Effector memory CD8-positive, alpha-beta T cell (primary cell): ENCODE results near the gene ZBTB5.

Experiments
- ATAC-seq: fragments of 150-1000 bp; cut with Tn5 transposase; replicated peaks from 2 replicates; pipeline ENCODE4 v1.10.0; 2021; ENCODE audit warnings: mild to moderate bottlenecking, moderate library complexity
- DNase-seq, 3 experiments: peaks; one replicate each; pipeline ENCODE4 v3.0.0; 2021
- H3K27ac Mint-ChIP-seq, 2 donors: one replicate each; pipeline ENCODE4 v1.8.0; 2022; ENCODE audit warnings: mild to moderate bottlenecking in 2 of 2, mixed read lengths in 2 of 2, moderate library complexity in 2 of 2
- H3K27me3 Mint-ChIP-seq, 2 donors: one replicate each; pipeline ENCODE4 v1.8.0; 2022; ENCODE audit warnings: mixed read lengths in 2 of 2
- H3K36me3 Mint-ChIP-seq: one replicate; pipeline ENCODE4 v1.8.0; 2022; ENCODE audit warnings: mild to moderate bottlenecking, moderate library complexity, mixed read lengths; ENCODE audit not compliant: insufficient read depth
- H3K4me1 Mint-ChIP-seq, 2 donors: one replicate each; pipeline ENCODE4 v1.8.0; 2022; ENCODE audit warnings: low read depth in 2 of 2, mixed read lengths in 2 of 2
- H3K4me3 Mint-ChIP-seq, 2 donors: one replicate each; pipeline ENCODE4 v1.8.0; 2022; ENCODE audit warnings: mild to moderate bottlenecking in 2 of 2, mixed read lengths in 2 of 2, moderate library complexity in 2 of 2
- H3K9me3 Mint-ChIP-seq, 2 donors: one replicate each; pipeline ENCODE4 v1.8.0; 2022; ENCODE audit warnings: mixed read lengths in 2 of 2

ZBTB5 gene

GRCh38 chr9:37424204-37424685, 41.0 kb downstream of the ZBTB5 start:
- Mint-ChIP-seq H3K36me3 (peaks cover 19% of the 10 kb centered on the region), H3K9me3 (no peaks in the 10 kb centered on the region), H3K27ac (peak overlapping the region; percentile 95 to 99), H3K4me3 (peak overlapping the region; percentile 91 to 94), H3K4me1 (peaks cover 23 to 28% of the 10 kb centered on the region in 2 donors), H3K27me3 (no peaks in the 10 kb centered on the region)
- DNase-seq (no peak), ATAC-seq (no peak)

- H3K36me3 Mint-ChIP-seq = peaks cover 19% of the 10 kb centered on the region
- H3K9me3 Mint-ChIP-seq = no peaks in the 10 kb centered on the region
- peak overlapping the region; percentile 95 to 99 for H3K27ac Mint-ChIP-seq
- peaks cover 24 to 28% of the 10 kb centered on the region in 2 donors for H3K4me1 Mint-ChIP-seq
- ATAC-seq (no peak), DNase-seq (no peak)
- no peaks in the 10 kb centered on the region for H3K27me3 Mint-ChIP-seq
- H3K4me3 Mint-ChIP-seq = peak overlapping the region; percentile 91 to 94
Measured at GRCh38 chr9:37423508-37423907, 41.7 kb downstream of the ZBTB5 start.

DNA sequence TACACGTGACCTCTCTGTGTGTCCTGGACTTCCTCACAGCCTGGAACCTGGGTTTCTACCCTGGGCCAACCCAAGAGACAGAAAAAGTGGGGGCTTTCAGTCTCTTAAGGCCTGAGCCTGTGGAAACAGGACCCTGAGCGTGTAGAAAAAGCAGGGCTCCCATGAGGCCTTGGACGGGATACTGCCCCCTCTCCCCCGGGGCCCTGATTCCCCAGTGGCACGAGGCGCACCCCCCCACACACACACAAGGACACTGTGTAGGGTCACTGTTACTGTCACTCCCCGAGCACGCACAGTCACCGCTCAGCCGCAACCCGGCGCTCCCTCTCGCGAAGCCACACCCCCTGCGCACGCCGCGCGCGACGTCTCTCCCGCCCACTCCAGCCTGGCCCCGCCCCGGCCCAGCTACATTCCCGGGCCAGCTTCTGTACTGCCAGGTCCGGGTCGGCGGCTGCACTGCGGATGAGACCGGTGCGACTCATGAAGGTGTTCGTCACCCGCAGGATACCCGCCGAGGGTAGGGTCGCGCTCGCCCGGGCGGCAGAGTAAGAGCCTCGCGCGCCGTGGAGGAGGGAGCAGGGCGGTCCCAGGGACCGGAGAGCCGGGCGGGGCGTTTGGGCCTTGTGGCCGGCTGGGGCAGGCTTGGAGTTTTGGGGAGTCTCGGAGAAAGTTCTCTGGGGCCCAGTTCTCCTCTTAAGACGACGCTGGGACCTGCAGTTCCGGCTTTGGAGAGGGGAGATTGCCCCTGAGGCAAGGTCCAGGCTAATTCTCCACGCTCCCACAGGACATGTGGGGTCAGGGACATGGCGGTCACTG, 42.8 kb downstream of the ZBTB5 start, which contains the start of gene GRHPR:
Gene GRHPR (plus strand): TSS at position 408 of the 816 bp plus-strand sequence. CDS start 55 bp downstream, at position 463.
- peak; percentile 86 to 89 (median 87) for DNase-seq
- peak; percentile 97 for ATAC-seq
- H3K4me3 Mint-ChIP-seq = peak within 1 kb of the TSS; percentile 91 to 94
- H3K9me3 Mint-ChIP-seq = no peaks in the 10 kb centered on the region
- H3K27ac Mint-ChIP-seq = peak within 1 kb of the TSS; percentile 95 to 99
- peaks cover 16% of the 10 kb centered on the region for H3K36me3 Mint-ChIP-seq
- H3K27me3 Mint-ChIP-seq = no peaks in the 10 kb centered on the region
- peaks cover 24 to 28% of the 10 kb centered on the region in 2 donors for H3K4me1 Mint-ChIP-seq

- ATAC-seq = no peak
- H3K4me1 Mint-ChIP-seq = peaks cover 24 to 28% of the 10 kb centered on the region in 2 donors
- DNase-seq = no peak
- no peaks in the 10 kb centered on the region for H3K27me3 Mint-ChIP-seq
- H3K36me3 Mint-ChIP-seq = peaks cover 14% of the 10 kb centered on the region
- peak overlapping the region; percentile 91 to 94 for H3K4me3 Mint-ChIP-seq
- H3K9me3 Mint-ChIP-seq = no peaks in the 10 kb centered on the region
- peak overlapping the region; percentile 95 to 99 for H3K27ac Mint-ChIP-seq
Measured at GRCh38 chr9:37421914-37422288, 43.3 kb downstream of the ZBTB5 start.

DNA sequence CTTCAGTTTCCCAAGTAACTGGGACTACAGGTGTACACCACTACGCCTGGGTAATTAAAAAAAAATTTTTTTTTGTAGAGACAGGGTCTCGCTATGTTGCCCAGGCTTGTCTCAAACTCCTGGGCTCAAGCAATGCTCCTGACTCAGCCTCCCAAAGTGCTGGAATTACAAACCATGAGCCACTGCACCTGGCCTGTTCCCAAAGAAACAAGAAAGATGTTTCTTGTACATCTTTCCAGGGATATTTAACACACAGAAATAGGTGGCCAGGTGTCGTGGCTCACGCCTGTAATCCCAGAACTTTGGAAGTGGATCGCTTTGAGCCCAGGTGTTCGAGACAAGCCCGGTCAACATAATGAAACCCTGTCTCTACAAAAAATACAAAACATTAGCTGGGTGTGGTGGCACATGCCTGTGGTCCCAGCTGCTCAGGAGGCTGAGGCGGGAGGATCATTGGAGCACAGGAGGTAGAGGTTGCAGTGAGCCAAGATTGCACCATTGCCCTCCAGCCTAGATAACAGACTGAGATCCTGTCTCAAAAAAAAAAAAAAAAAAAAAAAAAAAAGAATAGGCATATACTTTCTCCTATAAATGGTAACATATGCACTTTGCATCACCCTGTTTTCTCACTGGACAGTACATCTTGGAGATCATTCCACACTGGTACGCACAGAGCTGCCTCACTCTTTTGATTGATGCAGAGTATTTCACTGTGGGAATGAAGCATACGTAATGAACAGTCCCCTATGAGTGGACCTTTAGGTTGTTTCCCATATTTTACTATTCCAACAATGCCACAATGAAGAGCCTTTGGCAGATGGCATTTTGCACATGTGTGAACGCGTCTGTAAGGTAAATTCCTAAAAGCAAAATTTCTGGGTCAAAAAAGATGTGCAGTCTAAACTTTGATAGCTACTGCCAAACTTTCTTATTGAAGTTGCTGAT, 44.7 kb downstream of the ZBTB5 start:
- ATAC-seq (no peak), DNase-seq (no peak)
- H3K4me1 Mint-ChIP-seq = peaks cover 20 to 23% of the 10 kb centered on the region in 2 donors
- H3K27ac Mint-ChIP-seq = no peak overlapping the region
- H3K4me3 Mint-ChIP-seq = peak overlapping the region in 1 of 2 donors; percentile 10
- peaks cover 0 to 2% of the 10 kb centered on the region in 2 donors for H3K27me3 Mint-ChIP-seq
- H3K36me3 Mint-ChIP-seq = peaks cover 8% of the 10 kb centered on the region
- no peaks in the 10 kb centered on the region for H3K9me3 Mint-ChIP-seq

DNA sequence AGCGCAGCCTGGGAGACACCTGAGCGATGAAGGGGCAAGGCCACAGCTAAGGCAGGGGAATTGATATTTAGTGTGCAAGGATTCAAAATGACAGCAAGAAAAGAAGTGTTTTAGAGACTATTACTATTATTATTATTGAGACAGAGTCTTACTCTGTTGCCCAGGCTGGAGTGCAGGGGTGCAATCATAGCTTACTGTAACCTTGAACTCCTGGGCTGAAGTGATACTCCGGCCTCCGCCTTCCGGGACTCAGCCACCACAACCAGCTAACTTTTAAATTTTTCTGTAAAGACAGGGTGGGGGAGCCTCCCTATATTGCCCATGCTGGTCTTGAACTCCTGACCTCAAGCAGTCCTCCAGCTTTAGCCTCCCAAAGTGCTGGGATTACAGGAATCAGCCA, 46.0 kb downstream of the ZBTB5 start:
- no peak overlapping the region for H3K4me3 Mint-ChIP-seq
- ATAC-seq (no peak), DNase-seq (no peak)
- H3K36me3 Mint-ChIP-seq = peaks cover 8% of the 10 kb centered on the region
- H3K4me1 Mint-ChIP-seq = peaks cover 26 to 29% of the 10 kb centered on the region in 2 donors
- no peaks in the 10 kb centered on the region for H3K9me3 Mint-ChIP-seq
- H3K27ac Mint-ChIP-seq = no peak overlapping the region
- H3K27me3 Mint-ChIP-seq = peaks cover 0 to 13% of the 10 kb centered on the region in 2 donors

DNA sequence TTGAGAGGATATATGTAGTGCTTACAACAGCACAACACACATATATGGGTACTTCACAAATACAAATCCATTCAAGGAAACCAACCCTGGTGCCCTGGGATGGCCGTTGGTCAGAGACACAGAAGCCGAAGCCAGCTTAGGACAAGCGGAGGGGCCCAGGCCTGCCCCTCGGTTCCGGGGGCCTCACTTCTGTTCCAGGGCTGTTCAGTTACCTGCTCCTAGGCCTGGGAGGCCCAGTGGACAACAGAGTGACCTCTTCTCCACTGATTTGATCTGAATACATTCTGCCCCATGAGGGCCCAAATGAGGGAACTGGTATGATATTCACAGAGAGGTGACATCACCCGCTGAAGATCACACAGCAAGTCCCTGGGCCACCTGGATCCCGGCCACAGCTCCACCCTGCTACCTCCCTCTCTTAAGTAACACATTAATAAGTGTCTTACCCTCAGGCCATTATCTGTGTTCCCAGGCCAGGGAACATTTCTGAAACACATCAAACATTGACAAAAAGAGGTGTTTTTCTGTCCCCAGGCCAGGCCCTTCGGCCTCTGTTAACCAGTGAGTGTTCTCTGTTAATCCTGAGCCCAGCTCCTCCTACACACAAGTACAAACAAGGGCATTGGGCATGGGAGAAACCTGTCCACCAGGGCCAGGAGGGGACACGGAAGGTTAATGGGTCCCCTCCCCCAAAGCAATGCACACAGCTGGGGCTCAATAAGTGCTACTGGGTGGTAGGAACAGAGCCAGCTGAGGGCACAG, 47.2 kb downstream of the ZBTB5 start:
- H3K27ac Mint-ChIP-seq = no peak overlapping the region
- no peaks in the 10 kb centered on the region for H3K9me3 Mint-ChIP-seq
- peaks cover 6% of the 10 kb centered on the region for H3K36me3 Mint-ChIP-seq
- H3K4me1 Mint-ChIP-seq = peaks cover 16 to 18% of the 10 kb centered on the region in 2 donors
- ATAC-seq = no peak
- peaks cover 0 to 13% of the 10 kb centered on the region in 2 donors for H3K27me3 Mint-ChIP-seq
- no peak for DNase-seq
- no peak overlapping the region for H3K4me3 Mint-ChIP-seq

DNA sequence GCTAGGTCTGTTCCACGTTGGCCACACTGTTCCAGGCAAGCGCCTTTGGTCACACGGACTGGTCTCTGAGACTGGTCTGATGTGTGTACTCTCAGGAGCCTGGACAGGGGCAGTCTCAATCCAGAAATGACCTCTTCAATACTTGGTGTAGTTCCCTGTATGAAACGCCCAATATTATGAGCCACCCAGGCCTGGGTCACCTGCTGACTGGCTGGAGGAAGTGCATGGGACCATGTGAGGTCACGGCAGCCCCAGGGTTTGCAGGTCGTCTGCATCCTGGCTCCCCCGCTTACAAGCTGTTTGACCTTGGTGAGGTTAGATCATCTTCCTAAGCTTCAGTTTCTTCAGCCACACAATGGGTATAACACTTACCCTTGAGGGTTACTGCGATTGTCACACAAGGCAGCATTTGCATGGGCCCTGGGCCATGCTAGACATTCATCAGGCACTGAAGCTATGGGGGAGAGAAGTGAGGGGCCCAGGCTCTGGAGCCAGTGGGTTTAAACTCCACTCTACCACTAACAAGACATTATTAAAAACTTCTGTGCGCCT, 47.9 kb downstream of the ZBTB5 start:
- H3K4me1 Mint-ChIP-seq = peaks cover 12 to 14% of the 10 kb centered on the region in 2 donors

GRCh38 chr9:37415011-37415719, 50.1 kb downstream of the ZBTB5 start:
- Mint-ChIP-seq H3K27ac (peak overlapping the region; percentile 30 to 63), H3K27me3 (peaks cover 0 to 13% of the 10 kb centered on the region in 2 donors), H3K4me3 (peak overlapping the region in 1 of 2 donors; percentile 5), H3K9me3 (no peaks in the 10 kb centered on the region), H3K36me3 (no peaks in the 10 kb centered on the region), H3K4me1 (peaks cover 9 to 14% of the 10 kb centered on the region in 2 donors)
- DNase-seq (peak; percentile 75 to 80 (median 76)), ATAC-seq (peak; percentile 94)

More for the DNA sequence above, 47.9 kb downstream of the ZBTB5 start:
- H3K36me3 Mint-ChIP-seq = peaks cover 1% of the 10 kb centered on the region
- no peak for DNase-seq
- H3K9me3 Mint-ChIP-seq = no peaks in the 10 kb centered on the region
- H3K27ac Mint-ChIP-seq = no peak overlapping the region
- ATAC-seq = no peak
- peaks cover 0 to 13% of the 10 kb centered on the region in 2 donors for H3K27me3 Mint-ChIP-seq
- H3K4me3 Mint-ChIP-seq = no peak overlapping the region

- H3K9me3 Mint-ChIP-seq = no peaks in the 10 kb centered on the region
- peaks cover 13 to 19% of the 10 kb centered on the region in 2 donors for H3K4me1 Mint-ChIP-seq
- H3K36me3 Mint-ChIP-seq = no peaks in the 10 kb centered on the region
- H3K27ac Mint-ChIP-seq = no peak overlapping the region
- DNase-seq (no peak), ATAC-seq (no peak)
- H3K27me3 Mint-ChIP-seq = peaks cover 0 to 13% of the 10 kb centered on the region in 2 donors
- H3K4me3 Mint-ChIP-seq = no peak overlapping the region
Measured at GRCh38 chr9:37414503-37414943, 50.7 kb downstream of the ZBTB5 start.

DNA sequence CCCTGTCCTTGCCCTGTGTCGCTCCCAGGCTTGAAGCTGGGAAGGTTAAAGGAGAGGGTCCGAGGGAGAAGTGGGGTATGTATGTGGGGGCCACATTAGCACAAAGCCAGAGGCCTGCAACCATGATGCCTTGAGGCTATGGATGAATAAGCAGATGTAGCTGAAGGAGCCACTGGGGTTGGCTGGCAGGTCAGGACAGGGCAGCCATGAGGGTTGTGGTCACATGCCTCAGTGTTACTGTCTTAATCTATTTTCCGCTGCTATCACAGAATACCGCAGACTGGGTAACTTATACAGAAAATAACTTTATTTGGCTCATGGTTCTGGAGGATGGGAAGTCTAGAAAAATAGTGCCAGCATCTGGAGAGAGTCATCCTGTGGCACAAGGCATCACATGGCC, 51.9 kb downstream of the ZBTB5 start:
- Mint-ChIP-seq H3K36me3 (no peaks in the 10 kb centered on the region), H3K27me3 (peaks cover 0 to 13% of the 10 kb centered on the region in 2 donors), H3K4me1 (peaks cover 22 to 25% of the 10 kb centered on the region in 2 donors), H3K9me3 (no peaks in the 10 kb centered on the region), H3K4me3 (no peak overlapping the region), H3K27ac (no peak overlapping the region)
- DNase-seq (no peak), ATAC-seq (no peak)
